CD1c-positive myeloid dendritic cell (primary cell): ENCODE measurements around the gene BICDL2.
A peak's percentile ranks its signal among the peaks of the same experiment; 100 is the strongest.

ENCODE experiments used
- DNase-seq: peaks from one replicate; pipeline ENCODE4 v3.0.0-alpha.2; 2016; ENCODE audit errors: extremely low spot score

BICDL2 gene

DNA sequence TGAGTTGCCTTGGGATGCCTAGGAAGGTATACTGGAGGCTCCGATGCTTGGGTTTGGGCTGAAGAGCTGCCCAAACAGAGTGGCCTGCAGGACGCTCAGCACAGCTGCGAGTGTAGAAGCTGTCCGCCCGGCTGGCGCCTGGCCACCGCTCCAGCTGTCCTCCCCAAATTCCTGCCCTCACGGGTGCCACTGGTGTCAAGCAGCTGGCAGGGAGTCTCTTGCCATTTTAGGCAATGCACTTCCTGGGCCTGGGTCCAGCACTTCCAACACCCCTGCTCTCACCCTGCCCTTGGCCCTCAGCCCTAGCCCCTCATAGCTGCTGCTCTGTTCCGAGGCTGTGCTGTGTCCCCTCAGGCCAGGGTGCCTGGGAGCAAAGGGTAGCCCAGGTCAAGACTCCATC lies 51.3 kb downstream of the BICDL2 start:
- DNase-seq: no peak

GRCh38 chr16:2983706-2984136 lies 53.0 kb downstream of the BICDL2 start:
- DNase-seq: peak; percentile 88

GRCh38 chr16:2982402-2982801 lies 54.3 kb downstream of the BICDL2 start:
- DNase-seq: no peak

DNA sequence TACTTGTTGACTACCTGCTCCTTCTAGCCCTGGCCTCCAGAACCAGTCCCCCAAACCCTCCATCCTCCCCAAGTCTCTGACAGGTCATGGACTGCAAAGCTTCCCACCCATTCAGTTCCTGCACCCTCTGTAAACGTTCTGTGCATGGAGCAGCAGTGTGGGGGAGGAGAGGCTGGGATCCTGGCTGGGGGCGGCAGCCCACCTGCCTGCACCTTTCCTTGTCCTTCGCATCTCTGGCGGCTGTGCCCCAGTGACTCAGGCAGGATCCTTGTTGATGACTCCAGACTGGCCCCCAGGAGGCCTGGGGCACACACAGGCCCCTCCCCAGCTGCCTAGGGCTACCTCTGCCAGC lies 54.9 kb downstream of the BICDL2 start:
- no peak for DNase-seq

DNA sequence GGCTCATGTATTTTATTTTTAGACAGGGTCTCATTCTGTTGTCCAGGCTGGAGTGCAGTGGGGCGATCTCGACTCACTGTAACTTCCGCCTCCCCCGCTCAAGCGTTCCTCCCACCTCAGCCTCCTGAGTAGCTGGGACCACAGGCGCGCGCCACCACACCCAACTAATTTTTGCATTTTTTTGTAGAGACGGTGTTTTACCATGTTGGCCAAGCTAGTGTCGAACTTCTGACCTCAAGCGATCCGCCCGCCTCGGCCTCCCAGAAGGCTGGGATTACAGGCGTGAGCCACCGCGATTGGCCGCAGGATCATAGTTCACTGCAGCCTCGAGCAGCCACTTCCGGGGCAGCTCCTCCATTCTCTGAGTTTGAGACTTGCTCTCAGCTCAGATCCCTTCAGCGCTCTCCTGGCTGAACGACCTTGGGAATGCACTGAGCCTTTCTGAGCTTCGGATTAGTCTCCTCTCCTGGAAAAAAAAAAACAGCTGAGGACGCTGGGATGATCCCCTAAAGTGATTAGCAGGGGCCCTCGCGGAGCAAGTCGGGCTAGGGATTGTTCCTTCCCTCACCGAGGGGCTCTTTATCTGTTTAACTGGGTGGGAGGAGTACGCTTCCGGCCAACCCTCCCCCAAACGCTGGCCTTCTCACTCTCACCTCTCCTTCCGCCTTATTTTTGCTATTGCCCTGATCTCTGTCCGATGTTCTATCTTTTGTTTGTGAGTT lies 55.4 kb downstream of the BICDL2 start:
- DNase-seq: no peak

DNA sequence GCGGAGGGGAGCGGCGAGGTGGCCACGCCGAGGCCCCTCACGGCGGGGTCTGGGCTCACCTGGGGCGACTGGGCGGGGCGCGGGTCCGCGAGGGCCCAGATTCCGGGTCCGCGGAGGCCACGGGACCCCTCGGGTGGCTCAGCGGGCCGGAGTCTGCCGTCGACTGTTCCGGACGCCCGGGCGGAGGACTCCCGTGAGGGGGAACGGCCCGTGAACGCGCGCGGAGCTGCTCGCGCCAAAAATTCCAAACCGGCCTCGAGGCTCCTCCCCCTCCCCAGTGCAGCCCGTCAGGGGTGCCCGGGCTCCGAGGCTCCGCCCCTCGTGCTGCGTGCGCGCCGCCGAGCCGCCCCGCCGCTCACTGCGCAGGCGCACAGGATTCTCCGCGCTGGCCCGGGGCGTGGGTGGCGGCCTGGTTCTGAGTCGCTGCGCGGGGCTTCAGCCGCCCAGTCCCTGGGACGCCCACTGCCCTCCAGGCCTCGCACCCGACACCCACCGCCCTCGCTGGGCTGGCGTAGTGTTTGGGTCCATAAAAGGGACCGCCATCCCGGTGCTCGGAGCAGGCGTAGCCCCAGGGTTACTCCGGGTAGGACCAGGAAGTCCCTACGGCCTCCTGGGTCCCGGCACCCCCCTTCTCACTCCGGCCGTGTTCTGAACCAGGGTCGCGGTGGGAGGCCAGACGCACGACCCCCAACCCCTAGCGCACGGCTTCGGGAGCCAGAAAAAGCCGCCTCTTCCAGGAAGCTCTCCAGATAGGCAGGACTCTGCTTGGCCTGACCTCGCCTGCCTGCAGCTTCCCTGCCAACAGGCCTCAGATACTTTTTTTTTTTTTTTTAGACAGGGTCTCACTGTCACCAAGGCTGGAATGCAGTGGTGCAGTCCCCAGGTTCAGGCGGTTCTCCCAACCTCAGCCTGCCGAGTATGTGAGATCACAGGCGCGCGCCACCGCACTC lies 56.2 kb downstream of the BICDL2 start, which contains the start of gene PKMYT1:
TSS of gene PKMYT1 (minus strand) at position 220 of the 950 bp plus-strand sequence. CDS start 789 bp downstream, outside the sequence.
- peak; percentile 98 for DNase-seq

GRCh38 chr16:2979669-2980226 lies 57.0 kb downstream of the BICDL2 start:
- peak; percentile 80 for DNase-seq
